CD4-positive, alpha-beta T cell treated with Interleukin-17A for 4 hours (primary cell): ENCODE data around the gene EYS.
"Not testable (repeated sequence)": the region's sequence is repeated elsewhere in the genome, so short reads cannot be mapped to it uniquely, and the experiment has no call there.

Experiments used
- DNase-seq: peaks from one replicate; pipeline ENCODE4 v3.0.0-alpha.2; 2020; ENCODE audit warnings: mixed read lengths

EYS gene

DNA sequence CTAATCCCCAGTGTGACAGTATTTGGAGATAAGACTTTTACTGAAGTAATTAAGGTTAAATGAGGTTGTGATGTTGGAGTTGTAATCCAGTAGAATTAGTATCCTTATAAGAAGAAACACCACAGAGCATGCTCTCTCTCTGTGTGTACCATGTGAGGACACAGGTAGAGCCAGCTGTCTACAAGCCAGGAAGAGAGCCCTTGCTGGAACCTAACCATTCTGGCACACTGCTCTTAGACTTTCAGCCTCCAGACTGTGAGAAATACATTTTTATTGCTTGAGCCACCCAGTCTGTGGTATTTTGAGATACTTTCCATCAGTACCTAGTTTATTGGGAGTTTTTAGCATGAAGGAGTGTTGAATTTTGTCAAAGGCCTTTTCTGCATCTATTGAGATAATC is 1961.2 kb downstream of the EYS start:
- DNase-seq = no peak

DNA sequence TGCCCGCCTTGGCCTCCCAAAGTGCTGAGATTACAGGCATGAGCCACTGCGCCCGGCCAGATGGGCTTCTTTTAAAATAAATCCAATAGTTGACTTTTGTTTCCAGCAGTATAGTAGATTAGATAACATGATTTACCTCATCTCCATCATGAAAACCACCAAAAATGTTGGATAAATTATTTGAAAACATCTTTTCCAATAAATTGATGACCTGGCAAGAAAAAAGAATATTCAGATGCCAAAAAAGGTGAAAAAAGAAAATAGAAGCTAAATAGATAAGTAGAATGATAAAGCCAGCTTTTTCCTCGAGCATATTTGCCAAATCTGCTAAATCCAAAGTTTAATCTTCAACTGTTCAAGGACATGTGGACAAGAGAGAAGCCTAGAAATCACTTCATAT is 1962.2 kb downstream of the EYS start:
- DNase-seq = no peak

DNA sequence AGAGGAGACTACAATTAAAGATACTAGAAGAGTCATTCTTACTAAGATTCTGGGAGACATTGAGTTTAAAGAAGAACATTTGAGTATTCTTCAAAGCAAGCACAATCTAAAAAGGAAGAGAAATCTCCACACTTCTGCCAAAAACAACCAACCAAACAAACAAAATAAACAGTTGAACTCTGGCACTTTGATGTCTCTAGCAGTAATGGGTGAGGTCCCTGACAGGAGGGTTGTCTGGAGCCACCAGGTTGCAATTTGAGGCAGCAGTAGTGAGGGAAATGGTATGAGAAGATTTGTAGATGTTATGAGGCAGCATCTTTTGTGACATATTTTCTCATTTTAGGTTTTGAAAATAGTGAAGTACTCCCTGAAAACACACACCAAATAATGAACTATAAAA is 1963.3 kb downstream of the EYS start:
- DNase-seq = no peak

DNA sequence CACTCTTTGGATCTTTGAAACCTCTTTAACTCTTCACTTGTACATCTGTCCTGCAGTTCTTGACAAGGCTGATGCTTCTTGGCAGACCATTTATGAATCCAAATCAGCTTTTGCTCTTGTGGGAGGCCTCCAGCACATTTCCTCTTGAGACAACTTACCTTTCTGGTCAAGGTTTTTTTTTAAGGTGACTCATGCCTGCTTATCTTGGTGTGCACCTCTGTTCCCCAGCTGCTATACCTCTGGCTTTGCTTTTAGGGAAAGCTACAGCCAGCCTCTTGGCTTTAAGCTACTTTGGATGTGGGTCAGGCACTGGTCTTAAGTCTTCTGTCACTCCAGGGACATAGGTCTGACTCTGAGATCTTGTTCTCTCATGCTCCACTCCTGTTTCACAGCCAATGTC is 1965.0 kb downstream of the EYS start:
- DNase-seq = no peak

DNA sequence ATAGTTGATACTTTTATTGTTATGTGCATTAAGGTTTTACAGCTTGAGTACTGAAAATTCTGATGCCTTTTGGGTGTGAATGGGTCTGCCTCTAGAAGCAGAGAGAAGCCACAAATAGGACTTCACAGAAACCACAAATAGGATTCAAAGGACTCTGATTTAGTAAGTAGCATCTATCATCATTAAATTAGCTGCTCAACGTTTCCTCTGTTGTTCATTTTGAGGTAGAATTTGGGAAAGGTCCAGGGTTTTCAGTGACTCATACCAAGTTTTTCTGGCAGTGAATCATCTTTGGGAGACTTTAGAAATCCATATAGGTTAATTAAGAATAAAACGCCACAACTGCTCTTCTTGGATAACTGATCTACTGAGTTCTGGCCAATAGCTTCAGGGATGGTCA is 1966.3 kb downstream of the EYS start:
- no peak for DNase-seq

DNA sequence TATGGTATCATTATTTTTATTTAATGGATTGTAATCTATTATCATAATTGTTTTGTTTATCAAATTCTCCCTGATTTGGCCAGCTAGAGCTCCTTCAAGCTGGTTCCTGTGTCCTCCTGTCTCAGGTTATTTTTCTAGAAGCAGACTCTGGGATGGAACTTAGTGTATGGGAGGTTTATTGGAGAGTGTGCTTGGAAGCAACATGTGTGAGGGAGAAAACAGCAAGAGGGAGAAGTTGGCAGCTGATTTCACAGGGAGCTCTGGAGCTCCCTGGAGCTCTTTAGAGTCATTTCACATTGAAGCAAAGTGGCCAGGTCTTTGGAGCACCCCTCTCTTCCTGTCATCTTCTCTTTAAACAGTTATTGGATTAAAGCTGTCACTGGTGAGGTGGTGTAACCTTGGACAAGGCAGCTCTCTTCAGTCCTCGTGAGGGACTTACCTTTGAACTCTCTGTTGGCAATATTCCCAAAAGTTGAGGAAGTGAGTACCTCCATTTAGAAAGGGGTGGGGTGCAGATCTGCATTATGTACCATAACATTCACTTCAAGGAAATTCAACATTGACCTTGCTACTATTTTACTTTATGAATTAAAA is 1967.8 kb downstream of the EYS start:
- no peak for DNase-seq

DNA sequence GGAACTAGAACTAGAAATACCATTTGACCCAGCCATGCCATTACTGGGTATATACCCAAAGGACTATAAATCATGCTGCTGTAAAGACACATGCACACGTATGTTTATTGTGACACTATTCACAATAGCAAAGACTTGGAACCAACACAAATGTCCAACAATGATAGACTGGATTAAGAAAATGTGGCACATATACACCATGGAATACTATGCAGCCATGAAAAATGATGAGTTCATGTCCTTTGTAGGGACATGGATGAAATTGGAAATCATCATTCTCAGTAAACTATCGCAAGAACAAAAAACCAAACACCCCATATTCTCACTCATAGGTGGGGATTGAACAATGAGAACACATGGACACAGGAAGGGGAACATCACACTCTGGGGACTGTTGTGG is 1968.8 kb downstream of the EYS start:
- not testable (repeated sequence) for DNase-seq

DNA sequence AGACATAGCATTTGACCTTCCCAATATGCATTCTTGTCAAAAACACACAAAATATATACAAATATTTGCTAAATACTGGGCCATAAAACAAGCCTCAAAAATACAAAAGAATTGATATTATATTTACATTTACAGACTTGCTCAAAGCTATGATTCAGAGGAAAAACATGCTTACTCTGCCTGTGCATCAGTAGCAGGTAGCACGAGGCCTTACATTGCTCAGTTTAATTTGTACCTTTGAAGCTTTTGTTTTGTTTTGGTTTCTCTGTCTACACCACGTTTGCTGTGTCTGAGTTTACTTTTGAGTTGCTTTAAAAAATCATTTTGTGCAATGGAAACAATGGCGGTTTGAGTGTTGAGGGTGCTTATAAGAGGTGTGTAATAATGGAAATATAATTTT is 1972.1 kb downstream of the EYS start:
- DNase-seq = no peak

DNA sequence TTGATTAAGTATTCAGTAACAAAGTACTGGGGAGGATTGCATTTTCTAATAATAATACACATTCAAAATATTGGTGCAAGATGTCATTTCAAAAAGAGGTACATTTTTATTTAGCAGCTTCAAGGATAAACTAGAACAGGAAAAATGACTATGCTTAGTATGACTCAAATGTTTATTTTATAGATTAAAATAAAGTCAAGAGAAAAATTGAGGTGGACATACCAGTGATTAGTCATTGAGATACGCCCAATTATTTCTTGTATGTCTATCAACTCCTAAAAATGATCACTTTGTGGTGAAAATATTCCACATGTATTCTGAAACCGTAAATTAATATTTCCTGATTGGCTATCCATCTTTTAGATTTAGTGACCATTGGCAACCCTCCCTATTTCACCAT is 1974.7 kb downstream of the EYS start:
- DNase-seq = no peak

DNA sequence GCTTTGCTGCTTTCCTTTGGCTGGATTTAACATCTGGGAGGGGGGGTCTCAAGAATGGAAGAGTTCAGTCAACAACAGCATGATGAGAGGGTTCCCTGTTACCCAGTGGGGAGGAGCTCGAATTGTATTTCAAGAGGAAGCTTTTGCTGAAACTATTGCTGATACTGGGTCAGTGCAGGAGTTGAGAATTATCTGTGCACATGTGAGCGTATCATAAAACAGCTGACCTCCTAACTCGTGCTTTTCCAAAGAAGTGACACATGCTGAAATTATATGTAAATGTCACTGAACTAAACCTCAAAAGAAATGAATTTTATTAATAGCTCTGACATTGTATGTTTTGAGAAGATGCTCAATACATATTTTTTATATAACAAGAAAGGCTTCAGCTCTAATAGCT is 1975.1 kb downstream of the EYS start:
- no peak for DNase-seq

DNA sequence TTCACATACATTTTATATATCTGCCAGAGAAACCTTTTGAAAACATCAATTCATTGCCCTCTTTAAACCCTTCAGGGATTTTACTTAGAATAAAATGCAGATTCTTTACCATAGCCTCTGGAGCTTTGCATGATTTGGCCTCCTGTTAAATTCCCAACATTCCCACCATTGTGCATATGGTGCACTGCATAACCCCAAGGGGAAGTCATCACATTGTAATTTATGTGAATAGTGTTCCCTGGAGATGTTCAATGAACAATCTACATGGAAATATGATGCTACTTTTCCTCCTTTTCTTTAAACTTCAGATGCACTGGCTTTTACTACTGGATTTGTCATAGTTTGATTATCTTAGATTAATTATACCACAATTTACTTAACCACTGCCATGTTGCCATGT is 1976.7 kb downstream of the EYS start:
- no peak for DNase-seq

DNA sequence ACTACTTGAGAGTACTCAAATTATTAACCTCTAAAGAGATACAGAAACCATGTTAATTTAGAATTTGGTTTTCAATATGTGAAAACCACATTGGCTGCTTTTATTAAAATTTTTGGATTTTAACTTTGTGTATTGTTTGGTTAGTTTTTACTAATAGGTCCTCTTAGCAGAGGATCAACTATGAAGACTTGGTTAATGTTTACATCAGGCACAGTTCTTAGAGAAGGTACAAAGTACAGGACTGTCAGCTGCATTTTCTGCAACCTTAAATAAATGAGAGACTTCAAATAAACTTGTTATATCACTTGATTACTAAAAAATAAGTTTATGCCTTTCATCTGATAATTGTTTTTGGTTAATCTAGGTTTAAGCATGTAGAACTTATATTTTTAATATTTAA is 1982.3 kb downstream of the EYS start:
- no peak for DNase-seq

DNA sequence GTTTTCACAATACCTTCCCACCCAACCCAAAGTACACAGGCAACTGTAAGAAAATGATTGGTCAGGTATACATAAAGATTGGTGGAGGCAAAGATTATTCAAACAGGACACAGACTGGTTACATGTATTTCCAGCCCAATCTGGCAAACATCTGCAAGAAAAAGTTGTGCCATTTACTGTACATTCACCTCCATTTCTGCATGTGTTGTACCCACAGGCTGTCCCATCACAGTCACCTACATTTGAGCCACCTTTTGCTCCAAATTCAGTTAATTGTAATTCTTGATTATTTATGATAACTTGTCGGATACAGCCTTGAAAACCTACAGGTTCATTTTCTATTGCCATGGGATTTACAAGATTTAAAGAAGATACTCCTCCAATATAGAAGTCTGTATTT is 1985.8 kb downstream of the EYS start:
- no peak for DNase-seq

DNA sequence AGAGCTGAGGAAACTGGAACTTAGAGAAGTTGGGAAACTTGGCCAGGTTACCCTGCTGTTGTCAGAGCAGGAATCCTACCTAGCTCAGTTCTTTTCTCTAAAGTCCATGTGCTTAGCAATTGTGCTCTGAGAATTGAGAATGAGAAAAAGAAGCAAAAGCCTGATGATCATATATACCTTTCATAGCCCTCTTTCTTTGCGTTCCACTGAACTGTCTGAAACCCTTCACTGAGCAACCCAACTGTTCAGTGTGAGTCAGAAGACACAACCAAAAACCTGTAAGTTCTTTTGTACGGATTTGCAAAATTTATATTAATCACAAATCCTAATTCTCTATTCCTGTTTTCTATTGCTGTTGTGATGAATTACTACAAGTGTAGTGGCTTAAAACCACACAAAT is 1990.9 kb downstream of the EYS start:
- no peak for DNase-seq

DNA sequence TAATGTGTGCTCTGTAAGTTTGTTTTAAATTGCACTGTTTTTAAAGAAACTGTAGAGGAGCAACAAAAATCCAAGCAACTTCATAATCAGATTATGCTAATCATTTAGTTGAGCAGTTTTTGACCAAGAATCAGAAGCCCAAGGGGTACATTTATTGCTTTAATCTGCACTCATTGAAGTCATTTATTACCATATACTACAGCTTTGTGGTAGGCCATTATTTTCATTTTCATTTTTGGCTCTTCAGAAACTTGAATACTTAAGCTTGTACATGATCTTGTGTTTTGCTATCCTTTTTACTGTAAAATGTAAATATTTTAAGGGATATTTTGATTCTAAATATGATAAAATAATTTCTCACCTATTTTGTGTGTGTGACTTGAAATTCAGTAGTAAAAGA is 1992.9 kb downstream of the EYS start:
- DNase-seq = no peak

DNA sequence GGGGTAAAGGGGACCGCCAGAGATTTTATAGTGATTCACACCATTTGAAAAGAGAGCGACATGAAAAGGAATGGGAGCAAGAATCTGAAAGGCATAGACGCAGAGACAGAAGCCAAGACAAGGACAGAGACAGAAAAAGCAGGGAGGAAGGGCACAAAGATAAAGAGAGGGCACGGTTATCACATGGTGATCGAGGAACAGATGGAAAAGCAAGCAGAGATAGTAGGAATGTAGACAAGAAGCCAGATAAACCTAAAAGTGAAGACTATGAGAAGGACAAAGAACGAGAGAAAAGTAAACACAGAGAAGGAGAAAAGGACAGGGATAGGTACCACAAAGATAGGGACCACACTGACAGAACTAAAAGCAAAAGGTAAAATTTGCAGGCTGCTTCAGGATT is 1993.7 kb downstream of the EYS start:
- no peak for DNase-seq

DNA sequence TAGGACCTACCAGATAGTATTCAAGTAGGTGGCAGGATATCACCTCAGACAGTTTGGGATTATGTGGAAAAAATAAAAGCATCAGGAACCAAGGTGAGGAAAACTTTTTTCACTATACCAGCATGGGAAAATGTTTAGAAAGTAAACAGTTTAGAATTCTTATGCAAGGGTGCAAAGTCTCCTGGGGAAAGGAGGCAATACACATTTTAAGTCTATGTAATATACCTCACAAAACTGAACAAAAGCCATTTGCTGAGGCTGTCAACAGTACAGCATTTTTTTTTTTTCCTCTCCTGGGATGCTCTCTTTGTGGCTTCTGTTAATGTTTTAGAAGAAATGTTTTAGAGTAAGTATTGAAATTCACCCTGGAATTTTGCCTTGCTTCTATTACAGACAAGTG is 1997.9 kb downstream of the EYS start:
- no peak for DNase-seq

DNA sequence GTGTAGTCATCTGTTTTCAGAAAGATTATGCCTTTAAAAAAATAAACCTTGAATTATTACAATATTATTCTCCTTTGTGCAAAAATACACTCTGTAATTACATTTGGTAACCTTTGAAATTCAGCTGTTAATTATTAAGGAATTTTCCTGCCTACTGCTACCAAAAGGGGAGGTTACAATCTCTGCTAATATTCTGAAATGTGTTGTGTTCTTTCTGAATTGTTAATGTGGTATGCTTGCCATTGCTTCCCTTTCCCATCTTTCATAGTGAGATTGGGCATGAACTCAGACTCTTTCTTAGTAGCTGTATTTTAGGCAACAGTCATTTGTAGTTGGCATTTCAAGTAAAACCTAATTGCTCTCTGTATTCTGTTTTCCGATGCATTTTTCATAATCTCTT is 1998.4 kb downstream of the EYS start:
- DNase-seq = no peak

DNA sequence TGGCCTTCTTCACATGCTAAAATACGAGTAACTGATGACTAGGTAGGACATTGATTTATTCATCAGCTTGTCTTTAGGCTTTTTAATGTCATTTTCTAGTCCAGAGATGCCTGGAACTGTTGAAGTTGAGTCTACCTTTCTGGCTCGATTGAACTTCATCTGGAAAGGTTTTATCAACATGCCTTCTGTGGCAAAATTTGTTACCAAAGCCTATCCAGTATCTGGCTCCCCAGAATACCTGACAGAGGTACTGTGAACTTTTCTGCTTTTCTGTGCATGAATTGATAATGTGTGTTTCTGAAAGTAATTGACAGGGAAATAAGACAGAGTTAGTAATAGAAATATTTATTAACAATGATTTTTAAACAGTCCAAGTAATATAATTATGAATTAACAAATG is 2000.4 kb downstream of the EYS start:
- DNase-seq = no peak

DNA sequence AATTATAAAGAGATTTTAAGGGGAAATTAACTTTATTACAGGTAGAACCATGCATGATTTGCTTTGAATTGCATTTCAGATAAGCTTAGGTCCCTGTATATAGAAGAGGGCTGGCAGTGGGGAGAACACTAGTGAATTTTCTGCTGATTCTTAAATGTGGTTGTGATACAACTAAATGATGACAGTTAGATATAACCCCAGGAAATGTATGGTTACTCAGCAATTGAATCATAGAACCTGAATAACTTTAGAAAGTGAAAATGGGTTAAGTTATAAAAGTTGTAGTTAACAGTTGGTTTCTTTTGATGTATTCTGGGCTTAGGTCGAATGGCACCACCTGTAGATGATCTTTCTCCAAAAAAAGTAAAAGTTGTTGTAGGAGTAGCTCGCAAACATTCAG is 2001.3 kb downstream of the EYS start:
- no peak for DNase-seq

DNA sequence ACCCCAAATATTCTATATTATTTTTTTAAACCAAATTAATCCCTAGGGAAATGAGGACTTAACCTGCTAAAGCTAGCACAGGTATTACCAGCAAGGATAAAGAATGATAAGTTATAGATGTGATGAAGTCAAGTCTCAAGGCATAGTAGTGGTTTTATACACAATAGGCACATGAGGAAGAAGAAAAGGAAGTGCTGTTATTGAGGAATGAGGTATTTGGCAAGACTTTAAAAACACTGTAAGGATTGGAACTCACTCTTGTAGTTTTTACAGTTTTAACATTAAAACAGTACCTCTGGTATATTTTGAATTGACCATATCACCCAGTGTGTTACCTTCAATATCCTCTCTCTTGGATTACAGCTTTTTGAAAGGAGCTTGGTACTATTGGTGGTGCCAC is 2016.8 kb downstream of the EYS start:
- DNase-seq = no peak

DNA sequence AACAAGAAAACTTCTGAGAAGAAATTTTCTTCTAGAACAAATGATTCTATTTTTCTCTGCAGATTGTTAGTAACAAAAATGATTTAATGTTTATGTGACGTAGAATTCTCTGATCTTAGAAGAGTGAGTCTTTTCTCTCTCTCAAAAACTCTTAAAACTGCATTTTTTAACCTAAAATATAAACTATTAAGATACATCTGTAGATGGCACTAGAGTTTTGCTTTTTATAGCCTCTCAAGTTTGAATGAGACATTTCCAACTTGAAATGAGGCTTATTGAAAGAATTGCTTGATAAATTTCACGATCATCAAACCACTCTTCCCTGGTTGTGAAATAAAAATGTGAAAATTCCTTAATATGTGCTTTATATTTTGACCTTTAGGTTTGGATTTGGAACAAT is 2017.6 kb downstream of the EYS start:
- DNase-seq = no peak

DNA sequence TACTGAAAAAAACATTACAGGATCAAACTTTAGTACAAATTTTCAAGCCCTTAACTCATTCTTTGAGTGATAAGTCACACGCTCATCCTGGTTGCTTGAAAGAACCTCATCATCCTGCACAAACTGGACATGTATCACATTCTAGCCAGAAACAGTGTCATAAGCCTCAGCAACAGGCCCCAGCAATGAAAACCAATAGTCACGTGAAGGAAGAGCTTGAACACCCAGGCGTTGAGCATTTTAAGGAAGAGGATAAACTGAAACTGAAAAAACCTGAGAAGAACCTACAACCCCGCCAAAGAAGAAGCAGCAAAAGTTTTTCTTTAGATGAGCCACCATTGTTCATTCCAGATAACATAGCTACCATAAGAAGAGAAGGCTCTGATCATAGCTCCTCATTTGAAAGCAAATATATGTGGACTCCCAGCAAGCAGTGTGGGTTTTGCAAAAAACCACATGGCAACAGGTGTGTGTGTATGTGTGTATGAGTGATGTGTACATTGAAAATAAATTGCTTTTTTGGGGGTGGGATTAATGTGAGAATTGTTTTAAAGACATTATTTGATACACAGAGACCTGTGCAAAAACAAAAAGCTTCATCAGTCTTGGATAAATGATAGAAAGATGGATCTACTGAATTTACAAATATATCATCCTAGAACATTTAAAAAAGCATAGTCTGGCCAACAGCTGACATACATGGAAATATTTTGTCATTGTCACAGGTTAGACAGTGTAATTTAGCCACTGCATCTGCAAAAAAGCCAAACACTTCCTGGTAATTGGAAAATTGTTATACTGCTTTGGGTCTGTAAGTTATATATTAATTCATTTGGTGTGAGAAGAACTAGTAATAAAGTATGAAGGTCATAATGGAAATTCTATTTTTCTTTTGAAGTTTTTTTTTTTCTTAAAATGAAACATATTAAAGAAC is 2021.3 kb downstream of the EYS start:
- no peak for DNase-seq

DNA sequence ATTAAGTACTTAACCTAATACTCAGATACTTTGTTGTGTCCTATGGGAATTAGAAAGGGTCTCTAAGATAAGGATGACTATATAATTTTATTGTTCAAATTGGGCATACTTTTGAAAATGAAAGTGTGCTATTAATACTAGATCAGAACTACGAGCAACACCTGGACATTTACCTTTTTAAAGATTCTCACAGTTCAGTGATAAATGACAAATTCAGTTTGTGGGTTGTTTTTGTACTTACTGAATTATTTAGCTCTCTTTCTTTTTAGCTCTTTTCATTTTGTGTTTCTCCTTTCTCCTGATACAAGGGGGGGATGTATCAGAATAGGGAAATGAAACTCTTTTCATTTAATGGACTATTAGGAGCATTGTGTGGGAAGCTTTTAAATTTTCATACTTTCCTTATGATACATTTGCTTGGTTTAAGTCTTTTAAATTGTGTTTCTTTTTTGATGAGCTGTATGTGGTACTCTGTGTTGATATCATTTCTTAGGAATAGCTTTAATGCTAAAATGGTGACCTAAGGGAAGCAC is 2023.9 kb downstream of the EYS start:
- no peak for DNase-seq

DNA sequence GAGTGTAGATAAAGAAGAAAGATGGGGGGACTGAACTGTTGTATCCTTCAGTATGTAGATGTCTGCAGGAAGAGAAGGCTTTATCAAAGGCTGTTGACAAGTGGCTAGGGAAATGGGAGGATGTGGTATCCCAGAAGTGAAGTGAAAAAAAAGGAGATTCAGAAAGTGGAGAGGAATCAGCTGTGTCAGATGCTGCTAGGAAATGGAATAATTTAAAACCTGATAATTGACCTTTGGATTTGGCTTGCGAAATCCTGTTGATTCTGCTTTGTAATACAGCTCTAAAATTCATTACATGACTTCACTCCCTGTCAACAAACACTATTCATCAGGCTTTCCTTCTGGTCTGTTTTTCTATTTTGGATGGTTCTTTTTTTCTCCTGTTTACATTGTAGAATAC is 2029.7 kb downstream of the EYS start:
- DNase-seq = no peak
